ENCODE measurements around the gene COL6A3. TPM values are rescaled to one million over a fixed set of nuclear protein-coding genes. Genes with fewer than 3 reads are reported as not detected.

The COL6A3 gene
- total RNA-seq, 1 experiment from 2014 or later = 45.0 TPM

DNA sequence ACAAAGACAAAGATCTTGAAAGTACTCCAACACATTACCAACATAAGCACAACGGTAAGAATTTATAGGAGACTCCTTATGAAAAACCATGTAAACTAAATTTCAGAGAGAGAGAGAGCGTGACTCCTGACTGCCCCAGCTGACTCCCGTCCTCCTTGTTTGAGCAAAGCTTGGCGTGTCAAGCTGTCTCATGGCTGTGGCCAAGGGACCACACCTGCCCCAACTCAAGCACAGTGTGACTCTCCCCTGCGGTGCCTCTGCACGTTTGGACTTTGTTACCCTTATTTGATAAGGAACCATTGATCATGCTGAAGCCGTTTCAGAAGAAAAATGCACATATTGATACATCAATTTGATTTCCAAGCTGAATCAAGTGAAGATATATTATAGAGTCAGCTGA lies 124.8 kb downstream of the COL6A3 start:
- DNase-seq = no peak
- no peak overlapping the region for H3K27ac ChIP-seq (ENCODE audit: low read length)
- no peaks in the 10 kb centered on the region for H4K20me1 ChIP-seq (ENCODE audit: low read length)
- H3K4me2 ChIP-seq (ENCODE audit: low read length) = no peak overlapping the region
- H3K9me2 ChIP-seq (replicated peaks; ENCODE audit: low read length) = no peaks in the 10 kb centered on the region
- no peaks in the 10 kb centered on the region for H3K27me3 ChIP-seq (ENCODE audit: low read length)
- H3K79me2 ChIP-seq (ENCODE audit: low read length) = no peaks in the 10 kb centered on the region
- no peak overlapping the region for H3K4me3 ChIP-seq (ENCODE audit: low read length)
- no TSS peak for BruUV-seq (replicated peaks)
- H3K36me3 ChIP-seq (ENCODE audit: low read depth, low read length) = no peaks in the 10 kb centered on the region
- ChIA-PET CTCF (no interaction called here), POLR2A (ENCODE audit: unreplicated experiment) (no interaction called here)
- peaks cover 23% of the 10 kb centered on the region for H3K4me1 ChIP-seq (ENCODE audit: insufficient read depth, low read length)
- no peak overlapping the region for H3K9ac ChIP-seq (ENCODE audit: low read length)
- H3F3A ChIP-seq (ENCODE audit: low read length, unreplicated experiment) = no peaks in the 10 kb centered on the region
- no peaks in the 10 kb centered on the region for H3K9me3 ChIP-seq (ENCODE audit: low read length)
- no peak for ATAC-seq
- no peak overlapping the region for H2AFZ ChIP-seq (ENCODE audit: low read length)
- TF ChIP-seq EZH2phosphoT487 (IDR thresholded peaks at IDR 0.05; ENCODE audit: borderline replicate concordance, low read length) (no peak), EZH2 (IDR thresholded peaks at IDR 0.05; ENCODE audit: low read length, unreplicated experiment) (no peak)
- TF ChIP-seq, protein P1, sequence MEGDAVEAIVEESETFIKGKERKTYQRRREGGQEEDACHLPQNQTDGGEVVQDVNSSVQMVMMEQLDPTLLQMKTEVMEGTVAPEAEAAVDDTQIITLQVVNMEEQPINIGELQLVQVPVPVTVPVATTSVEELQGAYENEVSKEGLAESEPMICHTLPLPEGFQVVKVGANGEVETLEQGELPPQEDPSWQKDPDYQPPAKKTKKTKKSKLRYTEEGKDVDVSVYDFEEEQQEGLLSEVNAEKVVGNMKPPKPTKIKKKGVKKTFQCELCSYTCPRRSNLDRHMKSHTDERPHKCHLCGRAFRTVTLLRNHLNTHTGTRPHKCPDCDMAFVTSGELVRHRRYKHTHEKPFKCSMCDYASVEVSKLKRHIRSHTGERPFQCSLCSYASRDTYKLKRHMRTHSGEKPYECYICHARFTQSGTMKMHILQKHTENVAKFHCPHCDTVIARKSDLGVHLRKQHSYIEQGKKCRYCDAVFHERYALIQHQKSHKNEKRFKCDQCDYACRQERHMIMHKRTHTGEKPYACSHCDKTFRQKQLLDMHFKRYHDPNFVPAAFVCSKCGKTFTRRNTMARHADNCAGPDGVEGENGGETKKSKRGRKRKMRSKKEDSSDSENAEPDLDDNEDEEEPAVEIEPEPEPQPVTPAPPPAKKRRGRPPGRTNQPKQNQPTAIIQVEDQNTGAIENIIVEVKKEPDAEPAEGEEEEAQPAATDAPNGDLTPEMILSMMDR (conservative IDR thresholded peaks at IDR 0.05; ENCODE audit: low read depth, low read length) = no peak
- intact Hi-C loops (cut with micrococcal nuclease) = no loop called here

DNA sequence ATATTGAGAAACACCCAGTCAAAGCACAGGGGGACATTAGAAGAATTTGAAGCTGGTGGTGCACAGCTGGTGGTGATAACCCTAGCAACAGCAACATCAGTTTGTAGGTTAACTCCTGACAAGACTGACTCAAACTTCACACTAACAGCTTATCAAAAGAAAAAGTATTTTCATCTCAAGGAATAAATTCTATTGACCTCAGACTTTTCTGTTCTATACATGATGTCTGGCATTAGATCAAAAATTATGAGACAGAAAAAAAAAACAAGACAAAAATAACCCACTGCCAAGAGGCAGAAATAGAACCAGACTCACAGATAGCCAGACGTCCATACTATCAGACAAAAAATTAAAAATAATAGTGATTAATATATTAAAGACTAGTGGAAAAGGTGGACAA lies 126.1 kb downstream of the COL6A3 start:
- H3K9ac ChIP-seq (ENCODE audit: low read length) = no peak overlapping the region
- TF ChIP-seq EZH2phosphoT487 (IDR thresholded peaks at IDR 0.05; ENCODE audit: borderline replicate concordance, low read length) (no peak), EZH2 (IDR thresholded peaks at IDR 0.05; ENCODE audit: low read length, unreplicated experiment) (no peak)
- TF ChIP-seq, protein P1 (conservative IDR thresholded peaks at IDR 0.05; ENCODE audit: low read depth, low read length) = no peak
- peaks cover 33% of the 10 kb centered on the region for H3K4me1 ChIP-seq (ENCODE audit: insufficient read depth, low read length)
- no peaks in the 10 kb centered on the region for H3K79me2 ChIP-seq (ENCODE audit: low read length)
- H3K27ac ChIP-seq (ENCODE audit: low read length) = no peak overlapping the region
- no peaks in the 10 kb centered on the region for H3K9me2 ChIP-seq (replicated peaks; ENCODE audit: low read length)
- intact Hi-C loops (cut with micrococcal nuclease) = no loop called here
- no peaks in the 10 kb centered on the region for H3K36me3 ChIP-seq (ENCODE audit: low read depth, low read length)
- no peaks in the 10 kb centered on the region for H3K27me3 ChIP-seq (ENCODE audit: low read length)
- no peak for DNase-seq
- H2AFZ ChIP-seq (ENCODE audit: low read length) = no peak overlapping the region
- no peak overlapping the region for H3K4me3 ChIP-seq (ENCODE audit: low read length)
- H4K20me1 ChIP-seq (ENCODE audit: low read length) = no peaks in the 10 kb centered on the region
- no peak overlapping the region for H3K4me2 ChIP-seq (ENCODE audit: low read length)
- no peak for ATAC-seq
- CTCF ChIA-PET = no interaction called here
- POLR2A ChIA-PET (ENCODE audit: unreplicated experiment) = no interaction called here
- 0 out of 2 replicates have a peak, but pooled peaks cover 4% of the 10 kb centered on the region for H3K9me3 ChIP-seq (ENCODE audit: low read length)
- no TSS peak for BruUV-seq (replicated peaks)
- H3F3A ChIP-seq (ENCODE audit: low read length, unreplicated experiment) = no peaks in the 10 kb centered on the region

DNA sequence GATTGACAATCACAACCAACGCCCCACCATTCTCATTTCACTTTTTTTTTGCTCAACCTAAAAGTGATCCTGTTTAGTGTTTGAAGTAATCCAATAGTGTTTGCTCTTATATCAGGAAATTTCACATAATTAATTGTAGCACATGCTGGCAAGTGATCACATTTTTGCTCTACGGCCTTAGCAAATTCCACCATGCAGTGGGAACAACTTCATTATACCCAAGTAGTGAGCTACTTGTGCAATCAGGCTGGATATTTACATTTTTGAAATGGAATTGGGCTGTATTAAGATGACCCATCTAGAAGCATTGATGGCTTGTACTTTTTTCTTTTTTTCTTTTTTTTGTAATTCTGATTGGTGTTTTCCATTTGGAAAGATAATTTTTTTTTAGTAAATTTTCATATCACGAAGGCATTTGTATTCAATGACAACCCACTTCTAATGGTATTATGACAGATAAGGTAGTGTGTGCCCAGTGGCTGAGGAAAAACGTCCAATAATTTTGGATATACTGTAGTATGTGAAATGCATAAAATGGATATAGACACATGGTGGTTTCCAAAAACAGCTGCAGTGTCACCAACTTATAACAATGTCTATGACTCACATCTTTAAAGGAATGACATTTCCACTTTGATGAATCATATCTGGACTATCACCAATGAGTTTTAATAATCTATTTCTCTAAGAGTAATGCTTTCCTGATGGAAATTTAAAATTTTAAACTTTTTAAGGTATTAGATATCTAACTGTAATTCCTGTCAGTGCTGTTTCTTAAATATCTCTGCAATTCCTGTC lies 130.6 kb downstream of the COL6A3 start:
- no peaks in the 10 kb centered on the region for H4K20me1 ChIP-seq (ENCODE audit: low read length)
- H3K4me3 ChIP-seq (ENCODE audit: low read length) = no peak overlapping the region
- H3K79me2 ChIP-seq (ENCODE audit: low read length) = no peaks in the 10 kb centered on the region
- H3K27me3 ChIP-seq (ENCODE audit: low read length) = no peaks in the 10 kb centered on the region
- ATAC-seq (peak; percentile 81), DNase-seq (peak; percentile 76)
- ChIA-PET CTCF (no interaction called here), POLR2A (ENCODE audit: unreplicated experiment) (no interaction called here)
- H3K9ac ChIP-seq (ENCODE audit: low read length) = no peak overlapping the region
- intact Hi-C loops (cut with micrococcal nuclease) = no loop called here
- BruUV-seq (replicated peaks) = no TSS peak
- H3K27ac ChIP-seq (ENCODE audit: low read length) = peak overlapping the region; percentile 19
- TF ChIP-seq, protein P1 (conservative IDR thresholded peaks at IDR 0.05; ENCODE audit: low read depth, low read length) = no peak
- TF ChIP-seq EZH2phosphoT487 (IDR thresholded peaks at IDR 0.05; ENCODE audit: borderline replicate concordance, low read length) (no peak), EZH2 (IDR thresholded peaks at IDR 0.05; ENCODE audit: low read length, unreplicated experiment) (no peak)
- 0 out of 2 replicates have a peak, but pooled peaks cover 4% of the 10 kb centered on the region for H3K9me3 ChIP-seq (ENCODE audit: low read length)
- H3K36me3 ChIP-seq (ENCODE audit: low read depth, low read length) = no peaks in the 10 kb centered on the region
- H3K4me2 ChIP-seq (ENCODE audit: low read length) = peak overlapping the region; percentile 21; the same call in 1 of the 2 replicates
- no peak overlapping the region for H2AFZ ChIP-seq (ENCODE audit: low read length)
- H3K9me2 ChIP-seq (replicated peaks; ENCODE audit: low read length) = no peaks in the 10 kb centered on the region
- H3K4me1 ChIP-seq (ENCODE audit: insufficient read depth, low read length) = peaks cover 32% of the 10 kb centered on the region
- no peaks in the 10 kb centered on the region for H3F3A ChIP-seq (ENCODE audit: low read length, unreplicated experiment)

All from PC-3 (cell line).